Ishikawa (cell line): ENCODE results near the gene VWC2L.

Experiments
- CEBPB ChIP-seq: IDR thresholded peaks from 2 replicates; pipeline ENCODE4 v1.6.1; 2012
- EGR1 ChIP-seq: IDR thresholded peaks from 2 replicates; pipeline ENCODE4 v1.6.1; 2012
- EP300 ChIP-seq: IDR thresholded peaks from 2 replicates; pipeline ENCODE4 v1.6.1; 2012; ENCODE audit warnings: borderline replicate concordance
- FOXM1 ChIP-seq: IDR thresholded peaks from 2 replicates; pipeline ENCODE4 v1.6.1; 2012; ENCODE audit warnings: low read depth, borderline replicate concordance
- MAX ChIP-seq: IDR thresholded peaks from 2 replicates; pipeline ENCODE4 v1.6.1; 2012
- RAD21 ChIP-seq: IDR thresholded peaks from 2 replicates; pipeline ENCODE4 v1.6.1; 2012; ENCODE audit warnings: low read depth
- TAF1 ChIP-seq: IDR thresholded peaks from 2 replicates; pipeline ENCODE4 v1.6.1; 2012; ENCODE audit warnings: low read depth, mild to moderate bottlenecking
- TCF12 ChIP-seq: IDR thresholded peaks from 2 replicates; pipeline ENCODE4 v1.6.1; 2012; ENCODE audit warnings: low read depth
- USF1 ChIP-seq: IDR thresholded peaks from 2 replicates; pipeline ENCODE4 v1.6.1; 2012
- YY1 ChIP-seq: IDR thresholded peaks from 2 replicates; pipeline ENCODE4 v1.6.1; 2012; ENCODE audit warnings: low read depth

DNA sequence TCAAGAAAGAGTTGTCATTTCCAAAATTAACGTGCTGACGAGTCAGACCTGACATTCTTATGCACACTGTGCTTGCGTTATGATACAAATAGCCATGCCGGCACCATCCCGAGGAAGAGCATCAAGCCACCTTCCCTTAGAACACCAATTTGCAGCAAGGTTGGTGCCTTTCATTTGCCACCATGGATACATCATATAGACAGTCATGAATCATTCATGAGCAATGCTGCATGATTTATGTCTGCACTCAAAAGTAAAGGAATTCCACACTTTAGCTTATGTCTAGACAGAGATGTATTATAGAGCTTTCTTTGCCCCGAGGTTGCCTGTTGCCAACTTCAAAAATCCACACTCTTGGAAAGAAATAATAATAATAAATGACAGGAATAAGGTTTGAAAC is 166.9 kb downstream of the VWC2L start:
- TF ChIP-seq EP300 (no peak), MAX (no peak), TAF1 (no peak), CEBPB (no peak), USF1 (no peak), RAD21 (no peak), FOXM1 (no peak), YY1 (no peak), EGR1 (no peak), TCF12 (no peak)
